ENCODE results near the gene ZDHHC5.
"Not testable (repeated sequence)": the region's sequence is repeated elsewhere in the genome, so short reads cannot be mapped to it uniquely, and the experiment has no call there.

ZDHHC5 gene

DNA sequence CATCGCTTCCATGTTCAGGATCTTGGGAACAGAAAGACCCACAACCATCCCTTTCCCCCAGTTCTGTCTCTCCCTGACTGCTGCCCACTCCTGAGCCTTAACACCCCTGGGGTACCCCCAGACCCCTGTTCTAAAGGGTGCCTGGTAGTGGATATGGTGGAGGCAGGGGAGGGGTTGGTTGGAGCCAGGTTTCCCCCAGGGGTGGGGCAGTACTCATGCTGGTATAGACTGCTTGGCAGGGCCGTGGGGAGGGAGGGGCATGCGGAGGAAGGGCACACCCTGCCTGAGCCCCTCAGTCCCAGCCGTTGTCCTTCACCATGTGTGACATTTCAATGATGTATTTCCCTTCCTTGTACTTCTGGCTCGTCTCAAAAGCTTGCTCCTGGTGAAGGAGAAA, 22.2 kb upstream of the ZDHHC5 start:
- DNase-seq, result no peak

DNA sequence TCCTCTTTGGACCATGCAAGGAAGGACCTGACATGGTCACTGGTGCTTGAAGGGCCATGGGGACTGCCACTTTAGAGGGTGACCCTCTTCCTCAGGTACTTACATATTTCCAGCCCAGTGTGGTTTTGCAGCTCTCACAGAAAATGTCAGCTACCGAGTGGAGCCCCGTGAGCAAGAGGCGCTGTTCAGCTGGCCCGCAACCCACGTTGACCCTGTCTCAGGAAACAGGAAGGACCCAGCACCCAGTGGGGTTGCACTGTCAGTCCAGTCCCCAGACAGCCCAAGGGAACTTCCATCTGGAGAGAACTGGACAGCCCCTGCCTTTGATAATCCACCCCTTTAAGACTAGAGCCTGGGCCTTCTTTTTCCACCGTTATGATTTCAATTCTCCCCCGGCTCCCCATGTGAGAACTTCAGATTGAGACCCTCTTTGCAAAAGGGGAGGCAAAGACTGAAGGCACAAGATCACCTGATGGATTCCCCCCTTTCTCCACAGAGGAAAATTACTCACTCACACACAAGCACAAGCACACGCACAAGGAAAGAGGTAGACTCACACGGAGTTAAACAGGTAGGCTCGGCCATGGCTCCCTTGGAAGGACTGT, 21.6 kb upstream of the ZDHHC5 start:
- DNase-seq, result no peak

DNA sequence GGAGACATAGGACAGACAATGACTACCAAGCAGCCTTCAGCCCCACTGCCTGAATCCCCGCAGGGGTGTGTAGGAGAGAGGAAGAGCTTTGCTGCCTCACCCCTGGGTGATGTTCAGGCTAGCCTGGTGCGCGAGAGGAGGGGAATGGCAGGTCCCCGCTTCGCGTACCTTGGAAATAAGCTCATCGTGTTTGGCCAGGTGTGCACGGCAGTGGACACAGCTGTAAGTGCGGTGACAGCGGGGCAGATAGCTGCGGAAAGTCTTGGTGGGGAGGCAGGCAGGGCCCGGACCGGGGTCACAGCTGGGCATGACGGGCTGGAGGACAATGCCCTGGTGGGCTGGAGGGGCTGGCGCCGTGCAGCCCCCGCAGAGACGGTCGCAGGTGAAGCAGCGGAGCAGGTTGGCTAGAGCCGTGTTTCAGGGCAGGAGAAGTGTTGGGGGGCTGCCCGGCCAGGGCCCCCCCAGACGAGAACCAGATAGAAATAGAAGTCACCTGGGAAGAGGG, 21.1 kb upstream of the ZDHHC5 start:
- DNase-seq, result peak; percentile 66

DNA sequence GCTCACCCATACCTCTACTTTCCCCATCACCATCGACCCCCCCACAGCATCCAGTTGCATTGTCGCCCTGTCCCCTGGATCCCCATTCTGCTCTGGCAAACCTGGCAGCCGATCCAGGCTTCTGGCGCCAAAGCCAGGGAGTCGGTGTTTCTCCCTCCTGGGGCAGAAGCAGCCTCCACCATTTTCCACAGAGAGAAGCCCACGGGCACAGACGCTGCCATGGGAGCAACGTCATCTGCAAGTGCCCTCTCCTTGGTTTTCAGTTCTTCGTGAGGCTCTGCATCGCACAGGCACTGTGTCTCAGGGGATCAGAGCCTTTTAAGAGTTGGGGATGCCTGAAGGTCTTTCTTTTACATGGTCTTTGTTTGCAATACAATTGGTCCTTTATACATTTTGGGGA, 20.5 kb upstream of the ZDHHC5 start:
- no peak for DNase-seq

DNA sequence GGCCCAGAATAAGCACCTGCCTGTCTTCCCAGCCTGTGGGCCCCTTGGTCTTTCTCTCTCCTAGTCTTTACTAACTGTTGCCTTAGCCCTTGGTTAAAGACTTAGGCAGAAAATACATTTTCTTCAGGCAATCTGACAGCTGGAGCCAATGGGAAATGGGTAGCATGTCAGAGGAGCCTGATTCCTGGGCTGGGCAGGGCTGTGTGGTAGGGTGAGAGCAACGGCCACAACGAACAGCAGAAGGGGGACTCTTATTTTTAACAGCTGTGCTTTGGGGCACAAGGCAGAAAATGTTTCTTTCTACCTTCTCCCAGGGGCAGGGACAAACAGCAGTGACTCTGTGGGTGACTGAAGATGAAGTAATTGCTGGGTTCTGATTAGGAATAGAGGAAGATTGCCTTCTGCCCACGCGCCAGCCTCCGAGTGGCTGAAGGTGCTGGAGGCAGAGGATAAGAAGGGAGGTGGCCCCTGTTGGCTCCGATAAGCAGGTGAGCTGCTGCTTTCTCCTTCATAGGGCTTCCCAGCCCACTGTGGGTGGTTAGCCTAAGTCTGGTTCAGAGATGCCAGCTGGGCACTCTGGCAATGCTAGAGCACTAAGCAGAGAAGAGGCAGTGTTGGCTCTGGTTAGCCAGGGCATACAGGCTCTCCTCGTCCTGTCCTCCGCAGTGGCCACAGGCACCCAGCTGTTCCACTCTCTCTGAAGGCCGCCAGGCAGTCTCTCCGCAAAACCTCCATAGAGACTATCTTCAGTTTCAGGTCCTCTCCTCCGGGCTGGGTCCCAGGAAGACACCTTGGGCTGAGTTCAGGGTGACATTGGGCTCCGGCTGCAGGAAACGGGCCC, 19.7 kb upstream of the ZDHHC5 start:
- DNase-seq, result no peak

DNA sequence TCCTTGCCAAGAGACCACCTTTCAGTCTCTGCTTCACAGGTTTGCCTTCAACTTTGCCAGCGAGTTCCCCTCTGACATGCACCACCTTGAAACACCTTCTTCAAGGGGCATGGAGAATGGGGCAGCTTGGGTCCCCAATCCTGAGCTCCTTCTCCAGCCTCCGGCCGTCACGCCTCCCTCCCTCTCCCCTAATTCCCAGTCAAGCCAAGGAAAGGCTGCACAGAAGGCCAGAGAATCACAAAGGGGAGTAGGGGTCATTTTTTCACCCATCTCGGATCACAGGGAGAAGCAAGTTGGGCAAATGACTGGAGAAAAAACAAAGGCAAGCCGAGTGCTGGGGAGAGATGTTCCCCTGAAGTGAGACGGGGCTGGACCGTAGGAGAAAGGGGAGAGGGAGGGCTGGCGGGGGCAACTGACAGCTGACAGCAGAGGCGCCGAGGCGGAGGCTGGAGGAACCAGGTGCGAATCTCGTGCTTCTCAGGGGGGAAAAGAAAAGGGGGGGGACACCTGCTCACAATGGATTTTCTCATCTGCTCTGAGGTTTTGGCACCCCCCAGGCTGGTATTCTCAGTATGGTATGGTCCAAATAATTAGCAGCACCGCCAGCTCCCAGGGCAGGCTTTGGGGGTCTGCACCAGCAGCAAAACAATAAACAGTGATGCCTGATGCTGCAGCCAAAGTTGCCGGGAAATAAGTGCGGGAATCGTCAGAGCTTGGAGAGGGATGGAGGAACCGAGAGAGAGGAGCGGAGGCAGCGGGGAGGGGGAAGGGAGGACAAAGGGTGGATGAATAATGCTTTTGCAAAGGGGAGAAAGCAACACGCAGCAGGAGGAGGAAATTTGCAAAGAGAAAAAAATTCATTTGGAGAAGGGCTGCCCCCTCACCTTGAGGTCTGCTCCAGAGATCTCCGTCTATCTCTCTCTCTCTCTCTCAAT, 18.8 kb upstream of the ZDHHC5 start:
- no peak for DNase-seq

DNA sequence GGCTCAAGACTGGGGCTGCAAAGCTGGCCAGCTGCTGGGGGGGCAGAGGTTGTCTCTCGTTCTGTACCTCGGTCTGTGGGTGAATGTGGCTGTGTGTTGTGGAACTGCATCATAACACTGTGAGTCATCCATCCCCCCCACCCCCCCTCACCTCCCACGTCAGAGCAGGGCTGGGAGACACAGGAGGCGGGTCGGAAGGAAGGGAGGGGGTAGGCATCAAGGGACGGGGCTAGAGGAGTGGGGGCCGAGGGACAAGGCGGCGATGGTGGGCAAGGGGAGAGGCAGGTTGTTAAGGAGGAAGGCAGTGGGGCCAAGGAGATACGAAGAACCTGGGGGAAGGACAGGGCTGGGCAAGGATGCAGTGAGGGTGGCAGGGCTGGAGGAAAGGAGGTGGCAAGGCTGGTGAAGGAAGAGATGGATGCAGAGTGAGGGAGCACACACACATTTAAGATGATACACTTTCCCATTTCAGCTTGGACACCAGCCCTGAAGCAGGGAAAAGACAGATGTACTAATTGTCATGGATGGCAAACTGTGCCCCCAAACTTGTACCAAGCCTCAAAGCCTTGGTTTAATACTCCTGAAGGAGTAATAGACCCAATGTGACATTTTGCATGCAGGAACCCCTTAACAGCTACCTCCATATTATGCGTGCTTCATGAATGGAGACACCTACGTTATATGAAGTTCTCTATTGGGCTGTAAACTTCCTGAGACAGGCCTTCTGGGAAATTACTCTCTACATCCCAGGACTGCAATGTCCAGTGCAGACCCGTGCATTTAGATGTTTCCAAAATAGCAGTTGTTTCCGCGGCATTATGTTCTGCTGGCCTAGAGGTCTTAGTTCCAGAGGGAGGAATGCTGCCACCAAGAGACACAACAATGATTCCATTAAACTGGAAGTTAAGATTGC, 17.8 kb upstream of the ZDHHC5 start, which contains the start of gene YPEL4:
Gene YPEL4 (minus strand): TSS at position 87 of the 913 bp plus-strand sequence. CDS start 2,805 bp downstream, outside the sequence.
- DNase-seq, result peak; percentile 95

DNA sequence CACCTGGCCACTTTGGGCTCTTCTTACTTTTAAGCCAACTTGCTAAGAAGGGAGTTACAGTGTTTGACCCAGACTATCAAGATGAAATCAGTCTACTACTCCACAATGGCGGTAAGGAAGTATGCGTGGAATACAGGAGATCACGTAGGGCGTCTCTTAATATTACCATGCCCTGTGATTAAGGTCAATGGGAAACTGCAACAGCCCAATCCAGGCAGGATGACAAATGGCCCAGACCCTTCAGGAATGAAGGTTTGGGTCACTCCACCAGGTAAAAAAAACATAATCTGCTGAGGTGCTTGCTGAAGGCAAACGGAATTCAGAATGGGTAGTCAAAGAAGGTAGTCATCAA, 17.2 kb upstream of the ZDHHC5 start:
- DNase-seq, result no peak

DNA sequence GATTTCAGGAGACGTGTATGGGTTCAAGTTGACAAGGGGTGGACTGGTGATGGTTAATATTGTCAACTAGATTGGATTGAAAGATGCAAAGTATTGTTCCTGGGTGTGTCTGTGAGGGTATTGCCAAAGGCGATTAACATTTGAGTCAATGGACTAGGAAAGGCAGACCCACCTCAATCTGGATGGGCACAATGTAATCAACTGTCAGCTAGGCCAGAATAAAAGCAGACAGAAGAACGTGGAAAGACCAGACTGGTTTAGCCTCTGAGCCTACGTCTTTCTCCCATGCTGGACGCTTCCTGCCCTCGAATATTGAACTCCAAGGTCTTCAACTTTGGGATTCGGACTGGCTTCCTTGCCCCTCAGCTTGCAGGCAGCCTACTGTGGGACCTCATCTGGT, 16.5 kb upstream of the ZDHHC5 start:
- no peak for DNase-seq

DNA sequence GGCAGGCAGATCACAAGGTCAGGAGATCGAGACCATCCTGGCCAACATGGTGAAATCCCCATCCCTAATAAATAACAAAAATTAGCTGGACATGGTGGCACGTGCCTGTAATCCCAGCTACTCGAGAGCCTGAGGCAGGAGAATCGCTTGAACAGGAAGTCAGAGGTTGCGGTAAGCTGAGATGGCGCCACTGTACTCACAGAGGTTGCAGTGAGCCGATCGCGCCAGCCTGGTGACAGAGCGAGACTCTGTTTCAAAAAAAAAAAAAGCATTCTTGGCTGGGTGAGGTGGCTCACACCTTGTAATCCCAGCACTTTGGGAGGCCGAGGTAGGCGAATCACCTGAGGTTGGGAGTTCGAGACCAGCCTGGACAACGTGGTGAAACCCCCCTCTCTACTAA, 15.7 kb upstream of the ZDHHC5 start:
- DNase-seq, result not testable (repeated sequence)

DNA sequence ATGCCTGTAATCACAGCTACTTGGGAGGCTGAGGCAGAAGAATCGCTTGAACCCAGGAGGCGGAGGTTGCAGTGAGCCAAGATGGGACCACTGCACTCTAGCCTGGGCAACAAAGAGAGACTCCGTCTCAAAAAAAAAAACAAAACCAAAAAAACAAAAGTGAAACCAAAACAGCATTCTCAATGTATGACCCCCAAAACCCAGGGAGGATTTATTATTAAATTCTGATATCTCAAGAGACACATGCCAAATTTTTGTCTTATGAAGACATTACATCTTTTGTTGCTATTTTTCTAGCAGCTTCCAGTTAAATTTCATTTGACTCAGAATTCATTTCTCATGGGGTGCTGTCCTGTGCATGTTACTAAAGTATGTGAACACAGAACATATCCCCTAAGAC, 15.3 kb upstream of the ZDHHC5 start:
- DNase-seq, result no peak

DNA sequence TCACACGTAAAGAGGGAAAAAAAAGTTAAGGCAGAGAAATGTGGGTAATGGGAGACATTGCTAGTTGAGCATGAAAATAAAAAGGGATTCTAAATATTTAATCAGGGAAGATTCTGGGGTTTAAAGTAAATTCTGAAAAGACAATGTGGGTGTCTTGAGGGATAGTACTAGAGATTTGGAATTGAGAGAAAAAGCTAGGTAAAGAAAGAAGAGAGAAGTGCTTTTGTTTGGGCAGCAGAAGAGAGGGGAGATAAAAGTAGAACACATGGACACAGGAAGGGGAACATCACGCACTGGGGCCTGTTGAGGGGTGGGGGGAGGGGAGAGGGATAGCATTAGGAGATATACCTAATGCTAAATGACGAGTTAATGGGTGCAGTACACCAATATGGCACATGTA, 14.8 kb upstream of the ZDHHC5 start:
- DNase-seq, result no peak

DNA sequence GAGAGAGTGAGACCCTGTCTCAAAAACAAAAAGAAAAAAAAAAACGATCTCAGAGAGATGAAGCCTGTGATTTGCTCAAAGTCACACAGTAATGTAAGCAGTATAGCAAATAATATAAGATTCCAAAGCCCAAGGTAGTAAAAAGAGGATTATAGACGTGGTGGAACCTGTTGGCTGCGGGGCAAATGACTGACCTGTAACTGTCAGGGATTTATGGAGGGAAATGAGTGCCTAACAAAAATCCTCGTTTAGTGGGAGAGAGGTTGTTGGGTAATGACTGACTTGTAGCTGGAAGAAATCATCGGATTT, 11.1 kb upstream of the ZDHHC5 start:
- DNase-seq, result no peak

DNA sequence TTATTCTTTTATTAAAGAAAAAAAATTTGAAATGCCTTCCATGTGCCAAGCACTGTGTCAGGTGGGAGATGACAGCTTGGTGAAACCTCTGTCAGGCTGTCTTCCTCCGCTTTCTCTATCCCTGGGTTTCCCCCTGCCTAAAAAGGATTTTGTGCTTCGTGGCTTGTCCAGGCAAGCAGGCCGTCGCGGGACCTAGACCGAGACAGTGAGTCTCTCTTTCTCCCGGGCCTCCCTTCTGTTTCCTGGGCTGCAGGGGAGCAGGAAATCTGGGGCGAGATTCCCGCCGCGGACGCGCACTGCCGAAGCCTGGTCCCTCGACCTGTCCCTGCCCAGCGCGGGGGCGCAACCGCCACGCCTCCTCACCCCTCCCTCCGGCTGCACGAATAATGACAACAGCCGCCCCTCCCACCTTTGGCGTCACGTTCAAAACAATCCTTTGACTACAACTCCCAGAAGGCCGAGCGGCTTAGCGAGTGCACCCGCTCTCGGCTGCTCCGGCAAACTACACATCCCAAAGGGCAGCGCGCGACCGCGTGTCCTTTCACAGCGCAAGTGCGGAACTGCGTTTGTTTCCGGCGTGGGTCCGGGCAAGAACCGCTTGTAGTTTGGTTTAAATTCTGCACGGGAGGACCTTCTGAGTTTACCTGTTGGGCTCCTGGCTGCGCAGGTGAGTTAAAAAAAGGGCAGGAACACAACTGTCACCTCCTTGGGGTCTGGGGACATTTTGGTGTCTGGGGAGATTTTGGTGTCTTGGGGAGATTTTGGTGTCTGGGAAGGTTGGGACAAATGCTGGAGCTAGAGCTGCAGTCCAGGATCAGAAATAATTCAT, 10.5 kb upstream of the ZDHHC5 start, which contains the start of gene CLP1:
Gene CLP1 (plus strand): TSS at position 569 of the 829 bp plus-strand sequence. CDS start 1,715 bp downstream, outside the sequence.
- peak; percentile 100 for DNase-seq

DNA sequence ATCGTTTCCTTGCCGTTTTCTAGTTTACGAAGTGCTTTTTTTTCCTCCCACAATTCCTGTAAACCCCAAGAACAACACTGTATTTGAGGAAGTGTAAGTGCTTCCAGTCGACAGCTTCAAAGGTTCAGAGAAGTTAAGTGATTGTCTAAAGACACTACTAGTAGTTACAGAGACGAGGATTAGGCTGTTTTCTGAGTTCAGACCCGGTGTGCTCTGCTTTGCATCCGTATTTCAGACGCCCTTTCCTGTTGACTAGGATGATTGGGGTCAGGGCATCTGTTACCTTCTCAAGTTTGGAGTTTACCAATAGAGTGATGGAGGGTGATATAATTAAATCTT, 9.9 kb upstream of the ZDHHC5 start:
- DNase-seq, result no peak

DNA sequence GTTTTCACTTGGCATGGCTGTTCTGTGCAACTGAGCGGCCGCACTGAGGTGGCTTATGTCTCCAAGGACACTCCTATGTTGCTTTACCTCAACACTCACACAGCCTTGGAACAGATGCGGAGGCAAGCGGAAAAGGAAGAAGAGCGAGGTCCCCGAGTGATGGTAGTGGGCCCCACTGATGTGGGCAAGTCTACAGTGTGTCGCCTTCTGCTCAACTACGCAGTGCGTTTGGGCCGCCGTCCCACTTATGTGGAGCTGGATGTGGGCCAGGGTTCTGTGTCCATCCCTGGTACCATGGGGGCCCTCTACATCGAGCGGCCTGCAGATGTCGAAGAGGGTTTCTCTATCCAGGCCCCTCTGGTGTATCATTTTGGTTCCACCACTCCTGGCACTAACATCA, 8.2 kb upstream of the ZDHHC5 start:
- DNase-seq, result no peak

DNA sequence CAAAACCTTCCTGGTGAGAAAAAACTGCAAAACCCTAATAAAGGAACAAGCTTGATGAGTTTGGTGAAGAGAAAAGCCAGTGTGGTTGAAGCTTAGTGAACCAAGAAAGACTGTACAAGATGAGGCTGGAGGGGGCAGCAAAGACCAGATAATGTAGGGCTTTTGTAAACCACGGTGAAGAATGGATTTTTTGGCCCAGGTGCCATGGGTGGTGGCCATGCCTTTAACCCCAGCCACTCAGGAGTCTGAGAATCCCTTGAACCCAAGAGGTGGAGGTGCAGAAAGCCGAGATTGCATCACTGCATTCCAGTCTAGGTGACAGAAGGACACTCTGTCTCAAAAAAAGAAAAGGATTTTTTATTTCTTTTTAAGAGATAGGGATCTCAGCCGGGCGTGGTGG, 5.0 kb upstream of the ZDHHC5 start:
- no peak for DNase-seq

DNA sequence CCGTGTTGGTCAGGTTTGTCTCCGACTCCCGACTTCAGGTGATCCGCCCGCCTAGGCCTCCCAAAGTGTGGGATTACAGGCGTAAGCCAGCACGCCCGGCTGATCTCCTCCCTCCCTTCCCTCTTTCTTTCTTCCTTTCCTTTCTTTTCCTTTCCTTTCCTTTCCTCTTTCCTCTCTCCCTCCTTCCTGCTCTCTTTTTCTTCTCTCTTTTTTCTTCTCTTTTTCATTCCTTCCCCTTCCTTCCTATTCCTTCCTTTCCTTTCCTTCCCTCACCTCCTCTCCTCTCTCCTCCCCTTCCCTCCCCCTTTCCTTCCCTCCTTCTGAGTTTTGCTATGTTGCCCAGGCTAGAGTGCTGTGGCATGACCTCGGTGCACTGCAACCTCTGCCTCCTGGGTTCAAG, 3.9 kb upstream of the ZDHHC5 start:
- DNase-seq, result no peak

DNA sequence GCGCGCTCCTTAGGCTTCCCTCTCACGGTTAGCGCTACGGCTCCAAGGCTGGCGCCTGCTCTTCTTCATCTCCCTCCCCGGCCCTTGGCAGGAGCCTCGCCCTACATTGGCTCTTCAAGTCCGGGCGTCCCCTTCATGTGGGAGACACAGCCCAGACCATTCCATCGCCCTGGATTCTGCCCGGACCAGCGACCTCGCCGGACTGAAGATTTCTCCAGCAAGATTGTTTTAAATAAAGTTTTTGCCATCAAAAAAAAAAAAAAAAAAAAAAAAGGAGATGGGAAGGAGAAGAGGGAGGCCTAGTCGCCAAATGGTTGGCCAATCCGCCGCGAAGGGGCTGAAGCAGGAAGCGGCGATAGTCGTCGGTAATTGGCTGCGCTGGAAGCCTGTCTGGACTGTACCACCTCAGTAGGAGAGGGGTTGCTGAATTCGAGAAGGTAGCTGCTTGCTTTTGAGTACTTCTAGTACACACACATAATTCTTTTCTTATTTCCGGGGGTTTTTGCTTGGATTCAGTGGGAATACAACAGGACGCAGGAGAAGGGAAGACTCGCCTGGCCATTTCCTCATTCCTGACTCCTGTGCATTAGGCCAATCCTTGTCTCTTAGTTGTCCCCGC, 688 bp upstream of the ZDHHC5 start:
- peak; percentile 97 for DNase-seq

DNA sequence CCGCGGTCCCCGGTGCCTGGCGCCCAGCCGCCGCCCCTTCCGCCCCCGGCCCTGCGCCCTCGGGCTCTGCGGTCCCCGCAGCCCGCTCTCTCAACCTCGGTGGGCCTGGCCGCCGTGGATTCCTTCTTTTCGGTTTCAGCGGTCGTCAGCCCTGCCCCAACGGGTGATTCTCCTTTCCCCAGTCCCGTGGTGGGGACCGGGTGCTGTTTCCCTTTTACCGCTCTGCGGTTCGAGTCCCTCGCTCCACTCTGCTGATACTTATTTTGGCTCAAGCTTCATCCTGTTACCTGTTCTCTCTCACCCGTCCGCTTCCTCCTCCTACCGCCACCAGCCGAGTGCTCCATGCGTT, 494 bp downstream of the ZDHHC5 start:
- no peak for DNase-seq

DNA sequence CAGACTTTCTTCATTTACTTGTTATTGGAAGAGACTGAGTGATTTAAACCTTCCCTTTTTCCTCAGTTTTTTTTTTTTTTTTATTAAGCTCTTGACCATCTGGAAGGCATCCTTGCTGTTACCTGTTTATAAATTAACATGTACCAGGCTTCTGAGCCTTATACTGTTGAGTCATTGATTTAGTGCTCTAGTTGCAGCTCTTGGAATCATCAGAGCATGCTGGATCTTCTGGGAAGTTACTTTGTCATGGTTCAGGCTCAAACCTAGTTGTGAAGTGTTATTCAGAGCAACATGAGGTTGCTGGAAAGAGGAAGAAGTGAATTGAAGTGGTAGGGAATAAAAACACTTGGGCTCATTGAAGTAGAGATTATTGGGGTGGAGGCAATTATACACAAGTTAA, 6.3 kb downstream of the ZDHHC5 start:
- no peak for DNase-seq
